Stimulated activated naive CD8-positive, alpha-beta T cell treated with anti-CD3 and anti-CD28 coated beads, Interleukin-15, amount 100 ng/mL, for 72 hours (primary cell): ENCODE data around the gene GGCT.

ENCODE experiments used
- ATAC-seq: fragments of 150-1000 bp; cut with Tn5 transposase; 2 replicates; pipeline ENCODE4 v1.10.0; 2021; ENCODE audit warnings: mild to moderate bottlenecking, moderate library complexity
- DNase-seq, 2 donors: peaks; one replicate each; pipeline ENCODE4 v3.0.0; 2021 to 2022
- H3K27ac Mint-ChIP-seq, 2 donors: one replicate each; pipeline ENCODE4 v1.8.0; 2022; ENCODE audit warnings: mild to moderate bottlenecking in 2 of 2, mixed read lengths in 2 of 2, moderate library complexity in 2 of 2
- H3K27me3 Mint-ChIP-seq: one replicate; pipeline ENCODE4 v1.8.0; 2022; ENCODE audit warnings: mixed read lengths
- H3K4me1 Mint-ChIP-seq: one replicate; pipeline ENCODE4 v1.8.0; 2022; ENCODE audit warnings: mild to moderate bottlenecking, mixed read lengths
- H3K4me3 Mint-ChIP-seq, 2 donors: one replicate each; pipeline ENCODE4 v1.8.0; 2022; ENCODE audit warnings: mild to moderate bottlenecking in 2 of 2, mixed read lengths in 2 of 2, moderate library complexity in 1 of 2
- H3K9me3 Mint-ChIP-seq, 2 donors: one replicate each; pipeline ENCODE4 v1.8.0; 2022; ENCODE audit warnings: mixed read lengths in 2 of 2

GGCT gene

GRCh38 chr7:30465046-30465810, 39.4 kb downstream of the GGCT start:
- Mint-ChIP-seq H3K27ac (peak overlapping the region in 1 of 2 donors; percentile 58), H3K4me3 (no peak overlapping the region), H3K9me3 (no peaks in the 10 kb centered on the region), H3K27me3 (no peaks in the 10 kb centered on the region), H3K4me1 (peaks cover 50% of the 10 kb centered on the region)
- no peak for ATAC-seq
- no peak for DNase-seq

- DNase-seq (no peak), ATAC-seq (no peak)
- peaks cover 40% of the 10 kb centered on the region for H3K4me1 Mint-ChIP-seq
- no peaks in the 10 kb centered on the region for H3K9me3 Mint-ChIP-seq
- no peaks in the 10 kb centered on the region for H3K27me3 Mint-ChIP-seq
- H3K4me3 Mint-ChIP-seq: no peak overlapping the region
- H3K27ac Mint-ChIP-seq: no peak overlapping the region
Measured at GRCh38 chr7:30464231-30464671, 40.4 kb downstream of the GGCT start.

- no peaks in the 10 kb centered on the region for H3K27me3 Mint-ChIP-seq
- no peak for ATAC-seq
- peak overlapping the region in 1 of 2 donors; percentile 22 for H3K27ac Mint-ChIP-seq
- no peaks in the 10 kb centered on the region for H3K9me3 Mint-ChIP-seq
- no peak for DNase-seq
- no peak overlapping the region for H3K4me3 Mint-ChIP-seq
- H3K4me1 Mint-ChIP-seq: peaks cover 35% of the 10 kb centered on the region
Measured at GRCh38 chr7:30463405-30464145, 41.1 kb downstream of the GGCT start.

- DNase-seq (no peak), ATAC-seq (no peak)
- H3K27ac Mint-ChIP-seq: no peak overlapping the region
- H3K9me3 Mint-ChIP-seq: no peaks in the 10 kb centered on the region
- H3K4me3 Mint-ChIP-seq: no peak overlapping the region
- peaks cover 24% of the 10 kb centered on the region for H3K4me1 Mint-ChIP-seq
- H3K27me3 Mint-ChIP-seq: no peaks in the 10 kb centered on the region
Measured at GRCh38 chr7:30462179-30462578, 42.5 kb downstream of the GGCT start.

GRCh38 chr7:30460246-30460633, 44.4 kb downstream of the GGCT start:
- Mint-ChIP-seq H3K4me3 (no peak overlapping the region), H3K27me3 (no peaks in the 10 kb centered on the region), H3K9me3 (no peaks in the 10 kb centered on the region), H3K4me1 (peaks cover 13% of the 10 kb centered on the region), H3K27ac (no peak overlapping the region)
- ATAC-seq (no peak), DNase-seq (no peak)

- no peak for DNase-seq
- Mint-ChIP-seq H3K4me1 (peaks cover 7% of the 10 kb centered on the region), H3K4me3 (no peak overlapping the region), H3K27ac (no peak overlapping the region), H3K27me3 (no peaks in the 10 kb centered on the region), H3K9me3 (no peaks in the 10 kb centered on the region)
- ATAC-seq: no peak
Measured at GRCh38 chr7:30459591-30460245, 44.9 kb downstream of the GGCT start.

GRCh38 chr7:30458311-30458710, 46.3 kb downstream of the GGCT start:
- no peaks in the 10 kb centered on the region for H3K27me3 Mint-ChIP-seq
- H3K4me3 Mint-ChIP-seq: no peak overlapping the region
- H3K9me3 Mint-ChIP-seq: no peaks in the 10 kb centered on the region
- H3K27ac Mint-ChIP-seq: no peak overlapping the region
- DNase-seq (no peak), ATAC-seq (no peak)
- no peaks in the 10 kb centered on the region for H3K4me1 Mint-ChIP-seq

- H3K27ac Mint-ChIP-seq: no peak overlapping the region
- DNase-seq (no peak), ATAC-seq (no peak)
- no peaks in the 10 kb centered on the region for H3K4me1 Mint-ChIP-seq
- no peaks in the 10 kb centered on the region for H3K9me3 Mint-ChIP-seq
- H3K4me3 Mint-ChIP-seq: no peak overlapping the region
- no peaks in the 10 kb centered on the region for H3K27me3 Mint-ChIP-seq
Measured at GRCh38 chr7:30453921-30454320, 50.7 kb downstream of the GGCT start.

- Mint-ChIP-seq H3K27ac (no peak overlapping the region), H3K4me1 (no peaks in the 10 kb centered on the region), H3K27me3 (no peaks in the 10 kb centered on the region), H3K4me3 (no peak overlapping the region), H3K9me3 (no peaks in the 10 kb centered on the region)
- DNase-seq (no peak), ATAC-seq (no peak)
Measured at GRCh38 chr7:30453016-30453415, 51.6 kb downstream of the GGCT start.

GRCh38 chr7:30452280-30452930, 52.2 kb downstream of the GGCT start:
- no peak overlapping the region for H3K27ac Mint-ChIP-seq
- ATAC-seq (no peak), DNase-seq (no peak)
- H3K4me1 Mint-ChIP-seq: no peaks in the 10 kb centered on the region
- H3K27me3 Mint-ChIP-seq: no peaks in the 10 kb centered on the region
- no peak overlapping the region for H3K4me3 Mint-ChIP-seq
- H3K9me3 Mint-ChIP-seq: no peaks in the 10 kb centered on the region

GRCh38 chr7:30451539-30452279, 52.9 kb downstream of the GGCT start:
- Mint-ChIP-seq H3K9me3 (no peaks in the 10 kb centered on the region), H3K27me3 (no peaks in the 10 kb centered on the region), H3K27ac (no peak overlapping the region), H3K4me3 (no peak overlapping the region), H3K4me1 (no peaks in the 10 kb centered on the region)
- ATAC-seq (no peak), DNase-seq (no peak)

- peaks cover 3% of the 10 kb centered on the region for H3K4me1 Mint-ChIP-seq
- no peaks in the 10 kb centered on the region for H3K27me3 Mint-ChIP-seq
- no peak overlapping the region for H3K4me3 Mint-ChIP-seq
- H3K27ac Mint-ChIP-seq: no peak overlapping the region
- ATAC-seq (no peak), DNase-seq (no peak)
- no peaks in the 10 kb centered on the region for H3K9me3 Mint-ChIP-seq
Measured at GRCh38 chr7:30450983-30451497, 53.6 kb downstream of the GGCT start.

- DNase-seq (no peak), ATAC-seq (no peak)
- H3K27ac Mint-ChIP-seq: no peak overlapping the region
- H3K9me3 Mint-ChIP-seq: no peaks in the 10 kb centered on the region
- peaks cover 7% of the 10 kb centered on the region for H3K4me1 Mint-ChIP-seq
- H3K27me3 Mint-ChIP-seq: no peaks in the 10 kb centered on the region
- H3K4me3 Mint-ChIP-seq: no peak overlapping the region
Measured at GRCh38 chr7:30450240-30450982, 54.2 kb downstream of the GGCT start.

GRCh38 chr7:30448461-30449189, 56.0 kb downstream of the GGCT start:
- DNase-seq: no peak
- no peak for ATAC-seq
- Mint-ChIP-seq H3K4me1 (peaks cover 7% of the 10 kb centered on the region), H3K27ac (no peak overlapping the region), H3K4me3 (no peak overlapping the region), H3K27me3 (no peaks in the 10 kb centered on the region), H3K9me3 (no peaks in the 10 kb centered on the region)
